IMR-90 (cell line): ENCODE results near the gene RFX3. TPM values are rescaled to one million over a fixed set of nuclear protein-coding genes. Genes with fewer than 3 reads are reported as not detected.

ENCODE experiments used
- ATAC-seq: fragments of 200-7000 bp; cut with Tn5 transposase; 2 replicates; pipeline ENCODE4 v1.9.1; 2020; ENCODE audit warnings: low read depth, mild to moderate bottlenecking, moderate library complexity
- BruUV-seq: library from RNA; stranded (reverse); fragments of 400-500 nt; replicated peaks from 2 replicates; lab custom pipeline; 2021; lab: Mats Ljungman, UMichigan
- CTCF ChIA-PET: fragments of 300-600 bp; formaldehyde crosslinking; extraction: SDS; loops from one replicate; lab custom pipeline; 2021; ENCODE audit warnings: antibody characterized with exemption; lab: Yijun Ruan, JAX
- POLR2A ChIA-PET: fragments of 300-600 bp; sonication (Branson Sonifier 250); formaldehyde crosslinking; loops from one replicate; lab custom pipeline; 2022; ENCODE audit warnings: antibody characterized with exemption; ENCODE audit not compliant: unreplicated experiment; lab: Charles Lee
- DNase-seq: peaks from one replicate; pipeline ENCODE4 v3.0.0; 2013
- H2AFZ ChIP-seq: replicated peaks from 2 replicates; pipeline ENCODE3; 2013; ENCODE audit warnings: low read length, mild to moderate bottlenecking; ENCODE audit not compliant: poor library complexity
- H2AK5ac ChIP-seq: 2 replicates; pipeline ENCODE4 v1.6.1; 2013; ENCODE audit warnings: low read depth, low read length, inconsistent platforms
- H2AK9ac ChIP-seq: replicated peaks from 2 replicates; pipeline ENCODE3; 2013; ENCODE audit warnings: mild to moderate bottlenecking, low read depth, low read length, moderate library complexity; ENCODE audit not compliant: poor library complexity
- H2BK120ac ChIP-seq: 2 replicates; pipeline ENCODE4 v1.6.1; 2013; ENCODE audit warnings: low read depth, low read length, inconsistent platforms
- H2BK15ac ChIP-seq: 3 replicates; pipeline ENCODE4 v1.6.1; 2013; ENCODE audit warnings: low read depth, low read length, inconsistent platforms
- H2BK20ac ChIP-seq: 2 replicates; pipeline ENCODE4 v1.6.1; 2013; ENCODE audit warnings: low read depth, mild to moderate bottlenecking, inconsistent platforms, low read length, moderate library complexity
- H2BK5ac ChIP-seq: 2 replicates; pipeline ENCODE4 v1.6.1; 2013; ENCODE audit warnings: mild to moderate bottlenecking, low read depth, low read length, inconsistent platforms; ENCODE audit not compliant: poor library complexity, severe bottlenecking
- H3K14ac ChIP-seq: replicated peaks from 2 replicates; pipeline ENCODE4 v1.6.1; 2013; ENCODE audit warnings: low read depth, low read length, inconsistent platforms
- H3K18ac ChIP-seq: 2 replicates; pipeline ENCODE4 v1.6.1; 2013; ENCODE audit warnings: low read depth, low read length, control low read depth
- H3K23ac ChIP-seq: 2 replicates; pipeline ENCODE4 v1.6.1; 2013; ENCODE audit warnings: low read depth, low read length, inconsistent platforms
- H3K27ac ChIP-seq: 2 replicates; pipeline ENCODE4 v1.5.1; 2013; ENCODE audit warnings: mild to moderate bottlenecking, control low read depth, low read length; ENCODE audit not compliant: insufficient read depth
- H3K27me3 ChIP-seq: 2 replicates; pipeline ENCODE4 v1.6.1; 2013; ENCODE audit warnings: low read length; ENCODE audit not compliant: control insufficient read depth, insufficient read depth
- H3K36me3 ChIP-seq: 2 replicates; pipeline ENCODE4 v1.6.1; 2013; ENCODE audit warnings: low read length, mixed read lengths; ENCODE audit not compliant: control insufficient read depth, insufficient read depth
- H3K4ac ChIP-seq: 2 replicates; pipeline ENCODE4 v1.6.1; 2013; ENCODE audit warnings: low read depth, low read length, inconsistent platforms
- H3K4me1 ChIP-seq: 2 replicates; pipeline ENCODE4 v1.6.1; 2013; ENCODE audit warnings: low read length, mixed read lengths; ENCODE audit not compliant: control insufficient read depth, insufficient read depth
- H3K4me2 ChIP-seq: 2 replicates; pipeline ENCODE4 v1.6.1; 2013; ENCODE audit warnings: low read depth, mild to moderate bottlenecking, control low read depth, low read length, moderate library complexity
- H3K4me3 ChIP-seq: 2 replicates; pipeline ENCODE4 v1.5.1; 2013; ENCODE audit warnings: low read depth, mild to moderate bottlenecking, control low read depth, low read length, moderate library complexity; ENCODE audit not compliant: insufficient read depth
- H3K56ac ChIP-seq: 2 replicates; pipeline ENCODE4 v1.6.1; 2013; ENCODE audit warnings: low read length, inconsistent platforms; ENCODE audit not compliant: insufficient read depth; ENCODE audit errors: extremely low read depth
- H3K79me1 ChIP-seq, 2 experiments: 2 replicates each; pipeline ENCODE4 v1.6.1; 2013; ENCODE audit warnings: low read length in 2 of 2, inconsistent platforms in 1 of 2, low read depth in 1 of 2
- H3K9ac ChIP-seq: 2 replicates; pipeline ENCODE4 v1.6.1; 2013; ENCODE audit warnings: low read depth, low read length, control low read depth
- H3K9me1 ChIP-seq: 2 replicates; pipeline ENCODE4 v1.6.1; 2013; ENCODE audit warnings: low read length, inconsistent platforms; ENCODE audit not compliant: insufficient read depth
- H3K9me3 ChIP-seq: 2 replicates; pipeline ENCODE4 v1.6.1; 2013; ENCODE audit warnings: low read length; ENCODE audit not compliant: control insufficient read depth, insufficient read depth
- H4K20me1 ChIP-seq: 2 replicates; pipeline ENCODE4 v1.6.1; 2013; ENCODE audit warnings: low read length, inconsistent platforms; ENCODE audit not compliant: insufficient read depth
- H4K5ac ChIP-seq: 2 replicates; pipeline ENCODE4 v1.6.1; 2013; ENCODE audit warnings: mild to moderate bottlenecking, low read depth, low read length, control low read depth
- H4K8ac ChIP-seq, 2 experiments: 2 replicates each; pipeline ENCODE4 v1.6.1; 2013; ENCODE audit warnings: low read depth in 2 of 2, low read length in 2 of 2, control low read depth in 1 of 2, inconsistent platforms in 1 of 2
- H4K91ac ChIP-seq: 2 replicates; pipeline ENCODE4 v1.6.1; 2013; ENCODE audit warnings: low read depth, low read length, inconsistent platforms; ENCODE audit not compliant: insufficient read depth
- CHD1 ChIP-seq: IDR thresholded peaks from 2 replicates; pipeline ENCODE4 v1.6.1; 2012; ENCODE audit warnings: low read depth, low read length, improper control_type of control experiment
- MAFK ChIP-seq: IDR thresholded peaks from 2 replicates; pipeline ENCODE4 v1.6.1; 2012; ENCODE audit warnings: low read depth, low read length, improper control_type of control experiment
- MAZ ChIP-seq: IDR thresholded peaks from 2 replicates; pipeline ENCODE4 v1.6.1; 2012; ENCODE audit warnings: low read depth, mild to moderate bottlenecking, low read length, improper control_type of control experiment, moderate library complexity, borderline replicate concordance
- MXI1 ChIP-seq: IDR thresholded peaks from 2 replicates; pipeline ENCODE4 v1.6.1; 2012; ENCODE audit warnings: low read depth, mild to moderate bottlenecking, low read length, moderate library complexity, borderline replicate concordance
- POLR2A ChIP-seq: IDR thresholded peaks from 2 replicates; pipeline ENCODE4 v1.6.1; 2012; ENCODE audit warnings: mild to moderate bottlenecking, low read depth, low read length
- RAD21 ChIP-seq: IDR thresholded peaks from 2 replicates; pipeline ENCODE4 v1.6.1; 2012; ENCODE audit warnings: low read length, improper control_type of control experiment
- RCOR1 ChIP-seq: IDR thresholded peaks from 2 replicates; pipeline ENCODE4 v1.6.1; 2012; ENCODE audit warnings: mild to moderate bottlenecking, low read length, improper control_type of control experiment; ENCODE audit not compliant: insufficient replicate concordance
- RFX5 ChIP-seq: IDR thresholded peaks from 2 replicates; pipeline ENCODE4 v1.8.0; 2012; ENCODE audit warnings: low read depth, mild to moderate bottlenecking, low read length, moderate library complexity
- SMC3 ChIP-seq: fragments of 150-350 bp; IDR thresholded peaks from 2 replicates; pipeline ENCODE4 v1.6.1; 2016; ENCODE audit warnings: low read depth, mild to moderate bottlenecking, antibody characterized with exemption, low read length, moderate library complexity
- WGBS, 2 experiments: methylation state at CpG; one replicate each; pipeline versions ENCODE4 v1.1.5 to v1.1.7; 2013; ENCODE audit warnings: missing lambda C conversion rate in 2 of 2; ENCODE audit not compliant: insufficient read length in 1 of 2; ENCODE audit errors: extremely low coverage in 2 of 2; 5-methylcytosine and 5-hydroxymethylcytosine counted together
- dilution Hi-C: fragments of 300-500 bp; cut with HindIII; formaldehyde crosslinking; loops from one replicate; pipeline ENCODE4 v1.14.3; 2018; ENCODE audit warnings: low sequenced_read_pairs; ENCODE audit not compliant: unreplicated experiment
- in situ Hi-C: fragments of 300-500 bp; cut with MboI; formaldehyde crosslinking; loops from 3 replicates; pipeline ENCODE4 v1.14.3; 2019; ENCODE audit warnings: low sequenced_read_pairs, inconsistent platforms, mixed read lengths
- intact Hi-C: fragments of 100-400 bp; cut with micrococcal nuclease; formaldehyde crosslinking; loops from 2 replicates; pipeline ENCODE4 v1.10.0; 2022
- polyA plus RNA-seq, 3 experiments: library from polyadenylated mRNA; depleted of rRNA; stranded (reverse); fragments of >200 nt; gene quantifications; 2 replicates each; pipeline ENCODE4 v1.2.3, GENCODE V29; 2012; ENCODE audit warnings: low replicate concordance in 1 of 3
- total RNA-seq: library from RNA; depleted of rRNA; stranded (reverse); fragments of >200 nt; gene quantifications from 2 replicates; pipeline ENCODE4 v1.2.3, GENCODE V29; 2012
- TF ChIP-seq, protein P1 (sequence below): conservative IDR thresholded peaks from 2 replicates; pipeline ENCODE4 v1.5.1; 2012; ENCODE audit warnings: mild to moderate bottlenecking, low read depth, low read length, improper control_type of control experiment
- TF ChIP-seq, protein P2 (sequence below): fragments of 150-350 bp; IDR thresholded peaks from 2 replicates; pipeline ENCODE4 v1.6.1; 2017; ENCODE audit warnings: mild to moderate bottlenecking, antibody characterized with exemption, low read length, low read depth
- TF ChIP-seq, protein P3 (sequence below): fragments of 150-350 bp; IDR thresholded peaks from 2 replicates; pipeline ENCODE4 v1.6.1; 2016; ENCODE audit warnings: low read depth, mild to moderate bottlenecking, low read length, moderate library complexity, borderline replicate concordance

RFX3 gene
- total and polyA plus RNA-seq, 2 of the 4 experiments (the other 2 are of a cell fraction): 1.7 to 2.7 TPM

DNA sequence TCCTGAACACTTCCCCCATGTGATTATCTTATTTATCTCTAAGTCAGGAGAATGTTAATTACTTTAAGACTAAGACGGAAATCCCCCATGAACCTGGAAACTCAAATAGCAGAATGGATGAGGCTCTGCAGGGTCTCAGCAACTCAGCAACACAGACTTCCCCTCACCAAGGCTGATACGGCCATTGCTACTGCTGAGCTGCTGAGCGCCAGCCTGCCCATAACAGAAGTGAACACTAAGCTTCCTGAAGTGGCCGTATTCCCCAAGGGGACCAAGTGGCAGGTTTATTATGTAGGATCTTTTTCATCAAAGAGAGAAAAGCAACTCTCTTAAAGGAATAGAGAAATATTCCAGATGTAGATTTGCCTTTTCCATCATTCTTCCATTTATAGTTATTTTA, 311.1 kb downstream of the RFX3 start:
- Histone ChIP-seq H3K4me2 (no peak overlapping the region), H3K23ac (no peak overlapping the region), H4K20me1 (no peaks in the 10 kb centered on the region), H3K18ac (no peak overlapping the region), H3K27me3 (no peaks in the 10 kb centered on the region), H4K91ac (no peak overlapping the region), H2AFZ (no peak overlapping the region), H3K4me1 (no peaks in the 10 kb centered on the region), H3K9ac (no peak overlapping the region), H4K5ac (no peak overlapping the region), H3K56ac (no peak overlapping the region), H2AK9ac (no peak overlapping the region), H3K79me1 (no peaks in the 10 kb centered on the region), H2AK5ac (no peak overlapping the region), H3K14ac (no peak overlapping the region), H3K27ac (no peak overlapping the region), H3K9me3 (no peaks in the 10 kb centered on the region), H2BK5ac (no peak overlapping the region), H2BK120ac (no peak overlapping the region), H2BK15ac (no peak overlapping the region), H3K4me3 (no peak overlapping the region), H3K36me3 (no peaks in the 10 kb centered on the region), H4K8ac (no peak overlapping the region), H3K9me1 (peaks cover 1% of the 10 kb centered on the region; the same call in 1 of the 2 replicates), H3K4ac (no peak overlapping the region), H2BK20ac (no peak overlapping the region)
- in situ Hi-C loops: no loop called here
- POLR2A ChIA-PET: no interaction called here
- CTCF ChIA-PET: no interaction called here
- DNase-seq (no peak), ATAC-seq (no peak)
- intact Hi-C loops: no loop called here
- no TSS peak for BruUV-seq
- dilution Hi-C loops: no loop called here
- no peak for TF ChIP-seq SMC3
- TF ChIP-seq RFX5: no peak
- no peak for TF ChIP-seq RCOR1
- no peak for TF ChIP-seq MAZ
- TF ChIP-seq, protein P1, sequence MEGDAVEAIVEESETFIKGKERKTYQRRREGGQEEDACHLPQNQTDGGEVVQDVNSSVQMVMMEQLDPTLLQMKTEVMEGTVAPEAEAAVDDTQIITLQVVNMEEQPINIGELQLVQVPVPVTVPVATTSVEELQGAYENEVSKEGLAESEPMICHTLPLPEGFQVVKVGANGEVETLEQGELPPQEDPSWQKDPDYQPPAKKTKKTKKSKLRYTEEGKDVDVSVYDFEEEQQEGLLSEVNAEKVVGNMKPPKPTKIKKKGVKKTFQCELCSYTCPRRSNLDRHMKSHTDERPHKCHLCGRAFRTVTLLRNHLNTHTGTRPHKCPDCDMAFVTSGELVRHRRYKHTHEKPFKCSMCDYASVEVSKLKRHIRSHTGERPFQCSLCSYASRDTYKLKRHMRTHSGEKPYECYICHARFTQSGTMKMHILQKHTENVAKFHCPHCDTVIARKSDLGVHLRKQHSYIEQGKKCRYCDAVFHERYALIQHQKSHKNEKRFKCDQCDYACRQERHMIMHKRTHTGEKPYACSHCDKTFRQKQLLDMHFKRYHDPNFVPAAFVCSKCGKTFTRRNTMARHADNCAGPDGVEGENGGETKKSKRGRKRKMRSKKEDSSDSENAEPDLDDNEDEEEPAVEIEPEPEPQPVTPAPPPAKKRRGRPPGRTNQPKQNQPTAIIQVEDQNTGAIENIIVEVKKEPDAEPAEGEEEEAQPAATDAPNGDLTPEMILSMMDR: no peak
- TF ChIP-seq, protein P2, sequence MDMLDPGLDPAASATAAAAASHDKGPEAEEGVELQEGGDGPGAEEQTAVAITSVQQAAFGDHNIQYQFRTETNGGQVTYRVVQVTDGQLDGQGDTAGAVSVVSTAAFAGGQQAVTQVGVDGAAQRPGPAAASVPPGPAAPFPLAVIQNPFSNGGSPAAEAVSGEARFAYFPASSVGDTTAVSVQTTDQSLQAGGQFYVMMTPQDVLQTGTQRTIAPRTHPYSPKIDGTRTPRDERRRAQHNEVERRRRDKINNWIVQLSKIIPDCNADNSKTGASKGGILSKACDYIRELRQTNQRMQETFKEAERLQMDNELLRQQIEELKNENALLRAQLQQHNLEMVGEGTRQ: no peak
- no peak for TF ChIP-seq CHD1
- no peak for TF ChIP-seq RAD21
- TF ChIP-seq, protein P3, sequence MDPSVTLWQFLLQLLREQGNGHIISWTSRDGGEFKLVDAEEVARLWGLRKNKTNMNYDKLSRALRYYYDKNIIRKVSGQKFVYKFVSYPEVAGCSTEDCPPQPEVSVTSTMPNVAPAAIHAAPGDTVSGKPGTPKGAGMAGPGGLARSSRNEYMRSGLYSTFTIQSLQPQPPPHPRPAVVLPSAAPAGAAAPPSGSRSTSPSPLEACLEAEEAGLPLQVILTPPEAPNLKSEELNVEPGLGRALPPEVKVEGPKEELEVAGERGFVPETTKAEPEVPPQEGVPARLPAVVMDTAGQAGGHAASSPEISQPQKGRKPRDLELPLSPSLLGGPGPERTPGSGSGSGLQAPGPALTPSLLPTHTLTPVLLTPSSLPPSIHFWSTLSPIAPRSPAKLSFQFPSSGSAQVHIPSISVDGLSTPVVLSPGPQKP: no peak
- TF ChIP-seq POLR2A: no peak
- no peak for TF ChIP-seq MAFK
- TF ChIP-seq MXI1: no peak
- no CpG with 5 or more reads among the region's 4 CpGs for WGBS, 2 experiments
